Endothelial cell of umbilical vein (primary cell): ENCODE measurements around the gene DLG1. TPM values are rescaled to one million over a fixed set of nuclear protein-coding genes. Genes with fewer than 3 reads are reported as not detected.

Experiments
- BruUV-seq: library from RNA; stranded (reverse); fragments of 400-500 nt; replicated peaks from 2 replicates; lab custom pipeline; 2021; lab: Mats Ljungman, UMichigan
- CTCF ChIA-PET: fragments of 300-600, 350-600 bp; sonication (Branson Sonifier 250); formaldehyde crosslinking; loops from one replicate; lab custom pipeline; 2021; ENCODE audit warnings: antibody characterized with exemption, inconsistent platforms; lab: Charles Lee
- POLR2A ChIA-PET: fragments of 300-600, 350-600 bp; sonication (Branson Sonifier 250); formaldehyde crosslinking; loops from one replicate; lab custom pipeline; 2021; ENCODE audit warnings: antibody characterized with exemption, inconsistent platforms; lab: Charles Lee
- DNase-seq: peaks from one replicate; pipeline ENCODE4 v3.0.0-alpha.2; 2011; ENCODE audit warnings: low read depth, low spot score
- FAIRE-seq: peaks from 2 replicates; lab custom pipeline; 2011; peaks lifted over from hg19 to GRCh38; lab: Jason Lieb, UNC
- H2AFZ ChIP-seq: 2 replicates; pipeline ENCODE4 v1.6.0; 2012; ENCODE audit warnings: low read depth, low read length, control low read depth, inconsistent platforms
- H3K27ac ChIP-seq: 2 replicates; pipeline ENCODE4 v1.5.1; 2011; ENCODE audit warnings: low read depth, mild to moderate bottlenecking, control low read depth, low read length, moderate library complexity; ENCODE audit not compliant: insufficient read depth
- H3K27me3 ChIP-seq, 2 experiments: 2 replicates each; pipeline versions ENCODE4 v1.6.0 to v1.6.1; 2011; ENCODE audit warnings: low read length in 2 of 2, mixed read lengths in 1 of 2; ENCODE audit not compliant: control insufficient read depth in 2 of 2, insufficient read depth in 2 of 2
- H3K36me3 ChIP-seq, 2 experiments: 2 replicates in 1 of 2; 3 replicates in 1 of 2; pipeline ENCODE4 v1.5.1; 2011; ENCODE audit warnings: low read length in 2 of 2, mild to moderate bottlenecking in 1 of 2, moderate library complexity in 1 of 2; ENCODE audit not compliant: control insufficient read depth in 2 of 2, insufficient read depth in 2 of 2; ENCODE audit errors: extremely low read depth in 1 of 2
- H3K4me1 ChIP-seq: 3 replicates; pipeline ENCODE4 v1.5.1; 2011; ENCODE audit warnings: mild to moderate bottlenecking, low read length; ENCODE audit not compliant: control insufficient read depth, insufficient read depth; ENCODE audit errors: extremely low read depth
- H3K4me2 ChIP-seq: 2 replicates; pipeline ENCODE4 v1.6.1; 2011; ENCODE audit warnings: low read length, control low read depth, mixed read lengths; ENCODE audit not compliant: insufficient read depth
- H3K4me3 ChIP-seq, 3 experiments: fragments of 200-600 bp in 1 of 3; sonication (generic), shearing (Covaris generic) in 1 of 3; replicated peaks in 1 of 3; 2 replicates each; pipeline ENCODE4 v1.5.1; 2011 to 2016; ENCODE audit warnings: control low read depth in 3 of 3, low read length in 3 of 3, mild to moderate bottlenecking in 2 of 3, inconsistent platforms in 1 of 3, low read depth in 1 of 3, moderate library complexity in 1 of 3; ENCODE audit not compliant: insufficient read depth in 1 of 3
- H3K79me2 ChIP-seq: 2 replicates; pipeline ENCODE4 v1.6.0; 2012; ENCODE audit warnings: low read length, inconsistent platforms; ENCODE audit not compliant: control insufficient read depth, insufficient read depth
- H3K9ac ChIP-seq: replicated peaks from 2 replicates; pipeline ENCODE3; 2011; ENCODE audit warnings: low read length, control low read depth; ENCODE audit not compliant: insufficient read depth; ENCODE audit errors: extremely low read depth
- H3K9me1 ChIP-seq: replicated peaks from 3 replicates; pipeline ENCODE4 v1.6.0; 2011; ENCODE audit warnings: mild to moderate bottlenecking, low read length; ENCODE audit not compliant: control insufficient read depth, insufficient read depth; ENCODE audit errors: extremely low read depth
- H3K9me3 ChIP-seq: replicated peaks from 2 replicates; pipeline ENCODE4 v1.5.1; 2012; ENCODE audit warnings: low read length, inconsistent platforms; ENCODE audit not compliant: control insufficient read depth, insufficient read depth
- H4K20me1 ChIP-seq: replicated peaks from 2 replicates; pipeline ENCODE3; 2011; ENCODE audit warnings: mild to moderate bottlenecking, low read length; ENCODE audit not compliant: control insufficient read depth, insufficient read depth; ENCODE audit errors: extremely low read depth
- EZH2 ChIP-seq: IDR thresholded peaks from 2 replicates; pipeline ENCODE4 v1.6.1; 2012; ENCODE audit warnings: borderline replicate concordance, low read depth, mild to moderate bottlenecking, moderate library complexity, low read length, inconsistent platforms; ENCODE audit not compliant: severe bottlenecking
- FOS ChIP-seq: IDR thresholded peaks from 2 replicates; pipeline ENCODE4 v1.6.1; 2011; ENCODE audit warnings: mild to moderate bottlenecking, low read length, moderate library complexity, borderline replicate concordance; ENCODE audit not compliant: insufficient read depth
- GATA2 ChIP-seq: IDR thresholded peaks from 2 replicates; pipeline ENCODE4 v1.7.0; 2011; ENCODE audit warnings: low read depth, mild to moderate bottlenecking, moderate library complexity, mixed read lengths, low read length; ENCODE audit not compliant: insufficient read length, insufficient read depth
- JUN ChIP-seq: IDR thresholded peaks from 2 replicates; pipeline ENCODE4 v1.6.1; 2011; ENCODE audit warnings: borderline replicate concordance, low read depth; ENCODE audit not compliant: insufficient read length, insufficient read depth
- MAX ChIP-seq: IDR thresholded peaks from 2 replicates; pipeline ENCODE4 v1.6.1; 2011; ENCODE audit not compliant: insufficient read depth, insufficient read length
- MYC ChIP-seq: IDR thresholded peaks from one replicate; pipeline ENCODE4 v1.6.1; 2011; ENCODE audit warnings: mild to moderate bottlenecking, low read depth, low read length
- POLR2A ChIP-seq: IDR thresholded peaks from 2 replicates; pipeline ENCODE4 v1.6.1; 2012; ENCODE audit warnings: low read depth, mild to moderate bottlenecking, control low read depth, low read length
- POLR2AphosphoS5 ChIP-seq: IDR thresholded peaks from 2 replicates; pipeline ENCODE4 v1.6.1; 2012; ENCODE audit warnings: low read depth, mild to moderate bottlenecking, control low read depth, low read length, moderate library complexity; ENCODE audit not compliant: insufficient read depth
- dilution Hi-C: fragments of 300-500 bp; cut with MboI; formaldehyde crosslinking; loops from one replicate; pipeline ENCODE4 v1.15.0; 2019; ENCODE audit warnings: low sequenced_read_pairs; ENCODE audit not compliant: extremely low pct_ligation_motif_present
- intact Hi-C: fragments of 100-400 bp; cut with micrococcal nuclease; formaldehyde crosslinking; loops from one replicate; pipeline ENCODE4 v1.10.0; 2022
- polyA plus RNA-seq, 4 experiments: library from polyadenylated mRNA; depleted of rRNA in 3 of 4; stranded (reverse) in 3 of 4; unstranded in 1 of 4; fragments of >200 nt; gene quantifications; 2 replicates each; pipeline versions ENCODE4 v1.2.1 to v1.2.3, GENCODE V29; 2011 to 2012; ENCODE audit warnings: missing spikeins in 1 of 4
- total RNA-seq: library from RNA; stranded (reverse); gene quantifications from 2 replicates; pipeline ENCODE4 v1.2.3, GENCODE V29; 2021
- TF ChIP-seq, protein P1 (sequence below), 2 donors: IDR thresholded peaks; 1 replicate in 1 of 2; 2 replicates in 1 of 2; pipeline ENCODE4 v1.5.1; 2011; ENCODE audit warnings: low read length in 2 of 2, mild to moderate bottlenecking in 2 of 2, moderate library complexity in 2 of 2, control low read depth in 1 of 2, inconsistent platforms in 1 of 2, low read depth in 1 of 2; ENCODE audit not compliant: insufficient read depth in 1 of 2; ENCODE audit errors: extremely low read depth in 1 of 2

DLG1 gene
- total and polyA plus RNA-seq, 2 donors (not counting 3 experiments of a cell fraction or from before 2014, with no cell fraction given), result 26.5 to 80.1 TPM

DNA sequence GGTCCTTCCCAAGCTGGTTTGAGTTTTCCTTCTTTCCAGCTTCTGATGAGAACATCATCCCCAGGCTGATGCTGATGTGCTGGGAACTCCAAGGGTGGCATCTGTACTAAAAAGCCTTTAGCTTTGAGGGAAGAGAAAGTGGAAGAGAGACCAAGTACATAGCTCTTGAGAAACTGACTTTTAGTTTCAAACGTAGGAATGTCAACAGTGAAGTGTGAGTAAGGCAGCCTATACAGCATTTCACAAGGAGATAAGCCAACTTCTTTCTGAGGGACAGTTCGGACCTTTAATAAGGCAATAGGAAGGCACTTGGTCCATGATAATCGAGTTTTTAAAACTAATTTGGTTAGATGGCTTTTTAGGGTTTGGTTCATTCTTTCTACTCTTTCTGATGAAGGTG lies 53.7 kb downstream of the DLG1 start:
- no peak overlapping the region for H3K4me3 ChIP-seq
- no TSS peak for BruUV-seq
- no peaks in the 10 kb centered on the region for H4K20me1 ChIP-seq
- no peak overlapping the region for H3K4me2 ChIP-seq
- POLR2A ChIA-PET, result no interaction called here
- H3K9ac ChIP-seq, result no peak overlapping the region
- CTCF ChIA-PET, result interaction anchor here (0.9 to 1.4 kb wide), 2 partner anchors 8 to 12 kb away, joined by 3 to 11 read pairs; no protein-coding TSS in a partner anchor
- dilution Hi-C loops (no loop called here), intact Hi-C loops (no loop called here)
- DNase-seq, result no peak
- H3K36me3 ChIP-seq, result peaks cover 0 to 2% of the 10 kb centered on the region in 2 experiments
- no peaks in the 10 kb centered on the region for H3K27me3 ChIP-seq
- no peaks in the 10 kb centered on the region for H3K4me1 ChIP-seq
- TF ChIP-seq GATA2, result no peak
- TF ChIP-seq JUN, result no peak
- TF ChIP-seq MAX, result no peak
- TF ChIP-seq, protein P1, sequence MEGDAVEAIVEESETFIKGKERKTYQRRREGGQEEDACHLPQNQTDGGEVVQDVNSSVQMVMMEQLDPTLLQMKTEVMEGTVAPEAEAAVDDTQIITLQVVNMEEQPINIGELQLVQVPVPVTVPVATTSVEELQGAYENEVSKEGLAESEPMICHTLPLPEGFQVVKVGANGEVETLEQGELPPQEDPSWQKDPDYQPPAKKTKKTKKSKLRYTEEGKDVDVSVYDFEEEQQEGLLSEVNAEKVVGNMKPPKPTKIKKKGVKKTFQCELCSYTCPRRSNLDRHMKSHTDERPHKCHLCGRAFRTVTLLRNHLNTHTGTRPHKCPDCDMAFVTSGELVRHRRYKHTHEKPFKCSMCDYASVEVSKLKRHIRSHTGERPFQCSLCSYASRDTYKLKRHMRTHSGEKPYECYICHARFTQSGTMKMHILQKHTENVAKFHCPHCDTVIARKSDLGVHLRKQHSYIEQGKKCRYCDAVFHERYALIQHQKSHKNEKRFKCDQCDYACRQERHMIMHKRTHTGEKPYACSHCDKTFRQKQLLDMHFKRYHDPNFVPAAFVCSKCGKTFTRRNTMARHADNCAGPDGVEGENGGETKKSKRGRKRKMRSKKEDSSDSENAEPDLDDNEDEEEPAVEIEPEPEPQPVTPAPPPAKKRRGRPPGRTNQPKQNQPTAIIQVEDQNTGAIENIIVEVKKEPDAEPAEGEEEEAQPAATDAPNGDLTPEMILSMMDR (IDR thresholded peaks at IDR 0.05; ENCODE audit: extremely low read depth in 1 of 2, insufficient read depth in 1 of 2, low read depth in 1 of 2, low read length in 2 of 2), result no peak
- no peak for TF ChIP-seq POLR2A
- no peak for TF ChIP-seq FOS
- TF ChIP-seq MYC, result no peak
- no peak for TF ChIP-seq POLR2AphosphoS5
- no peak for TF ChIP-seq EZH2
- H3K27ac ChIP-seq, result no peak overlapping the region
- peaks cover 96% of the 10 kb centered on the region for H3K79me2 ChIP-seq
- peaks cover 2% of the 10 kb centered on the region for H3K9me3 ChIP-seq
- no peaks in the 10 kb centered on the region for H3K9me1 ChIP-seq
- FAIRE-seq, result no peak
- no peak overlapping the region for H2AFZ ChIP-seq
